Measurements from ENCODE around the gene SLC15A2.

- no peak for TF ChIP-seq CTCF (IDR thresholded peaks at IDR 0.05)
- TF ChIP-seq ZFX (IDR thresholded peaks at IDR 0.05; ENCODE audit: borderline replicate concordance) = no peak
Observed at GRCh38 chr3:121913305-121913990, 19.2 kb downstream of the SLC15A2 start.

Measured in 22Rv1 (cell line).